ENCODE data around the gene EFHC1.

Gene EFHC1

GRCh38 chr6:52505726-52506409 lies 85.7 kb downstream of the EFHC1 start:
- no peak for DNase-seq

- no peak for DNase-seq
These were observed 86.3 kb downstream of the EFHC1 start for GRCh38 chr6:52506476-52506875.

- DNase-seq = no peak
These were observed 87.6 kb downstream of the EFHC1 start for GRCh38 chr6:52507557-52508260.

- DNase-seq = no peak
These were observed 88.2 kb downstream of the EFHC1 start for GRCh38 chr6:52508261-52508739.

GRCh38 chr6:52509281-52510212 lies 89.4 kb downstream of the EFHC1 start:
- DNase-seq = no peak

GRCh38 chr6:52510213-52510562 lies 90.0 kb downstream of the EFHC1 start:
- no peak for DNase-seq

- DNase-seq = no peak
These were observed 91.0 kb downstream of the EFHC1 start for GRCh38 chr6:52511163-52511562.

- no peak for DNase-seq
These were observed 91.5 kb downstream of the EFHC1 start for GRCh38 chr6:52511572-52512151.

GRCh38 chr6:52512199-52512598 lies 92.1 kb downstream of the EFHC1 start:
- no peak for DNase-seq

GRCh38 chr6:52513464-52513863 lies 93.3 kb downstream of the EFHC1 start:
- no peak for DNase-seq

GRCh38 chr6:52513896-52514295 lies 93.8 kb downstream of the EFHC1 start:
- no peak for DNase-seq

GRCh38 chr6:52514514-52514913 lies 94.4 kb downstream of the EFHC1 start:
- DNase-seq = no peak

- no peak for DNase-seq
These were observed 95.2 kb downstream of the EFHC1 start for GRCh38 chr6:52515219-52515960.

GRCh38 chr6:52516269-52516668 lies 96.1 kb downstream of the EFHC1 start:
- no peak for DNase-seq

GRCh38 chr6:52516943-52517342 lies 96.8 kb downstream of the EFHC1 start:
- no peak for DNase-seq

GRCh38 chr6:52517502-52518278 lies 97.5 kb downstream of the EFHC1 start:
- peak; percentile 77 for DNase-seq

GRCh38 chr6:52518279-52518945 lies 98.3 kb downstream of the EFHC1 start:
- DNase-seq = no peak

GRCh38 chr6:52519618-52520017 lies 99.5 kb downstream of the EFHC1 start:
- DNase-seq = no peak

GRCh38 chr6:52522151-52522626 lies 102.0 kb downstream of the EFHC1 start:
- DNase-seq = no peak

GRCh38 chr6:52522655-52523054 lies 102.5 kb downstream of the EFHC1 start:
- DNase-seq = no peak

Data from 8988T (cell line).